HL-60 (cell line): ENCODE data around the gene ATP1A4.

Experiments
- CTCF ChIP-seq: IDR thresholded peaks from one replicate; pipeline ENCODE4 v1.5.1; 2011; ENCODE audit warnings: low read length, control low read depth, inconsistent platforms; ENCODE audit not compliant: insufficient read depth
- POLR2AphosphoS5 ChIP-seq: IDR thresholded peaks from 2 replicates; pipeline ENCODE4 v1.6.1; 2012; ENCODE audit warnings: low read depth
- REST ChIP-seq: IDR thresholded peaks from 2 replicates; pipeline ENCODE4 v1.6.1; 2012; ENCODE audit warnings: low read depth; ENCODE audit not compliant: insufficient replicate concordance

GRCh38 chr1:160127381-160127780, 24.0 kb upstream of the ATP1A4 start:
- TF ChIP-seq CTCF (no peak), POLR2AphosphoS5 (no peak), REST (no peak)
